GM12878 (cell line): ENCODE measurements around the gene TMEM72.

Experiments used
- DPF2 ChIP-seq: fragments of 450-650 bp; IDR thresholded peaks from 2 replicates; pipeline ENCODE4 v1.6.1; 2017; ENCODE audit warnings: mild to moderate bottlenecking
- EGR1 ChIP-seq, 2 experiments: IDR thresholded peaks; 1 replicate in 1 of 2; 2 replicates in 1 of 2; pipeline ENCODE4 v1.6.1; 2011 to 2012; ENCODE audit warnings: low read depth in 2 of 2, low read length in 2 of 2, borderline replicate concordance in 1 of 2, mild to moderate bottlenecking in 1 of 2, moderate library complexity in 1 of 2
- ELK1 ChIP-seq: IDR thresholded peaks from 2 replicates; pipeline ENCODE4 v1.6.1; 2012; ENCODE audit warnings: low read depth, low read length, improper control_type of control experiment
- MTA3 ChIP-seq: IDR thresholded peaks from 2 replicates; pipeline ENCODE4 v1.6.1; 2012; ENCODE audit warnings: low read length, inconsistent platforms, borderline replicate concordance
- PBX3 ChIP-seq: IDR thresholded peaks from 2 replicates; pipeline ENCODE4 v1.6.1; 2011; ENCODE audit warnings: mild to moderate bottlenecking, low read depth, low read length, moderate library complexity; ENCODE audit not compliant: insufficient replicate concordance
- POLR2A ChIP-seq: IDR thresholded peaks from 2 replicates; pipeline ENCODE4 v1.6.1; 2011; ENCODE audit warnings: low read depth, mild to moderate bottlenecking, low read length
- RAD21 ChIP-seq: IDR thresholded peaks from 2 replicates; pipeline ENCODE4 v1.6.1; 2011; ENCODE audit warnings: mild to moderate bottlenecking, low read depth, low read length, moderate library complexity; ENCODE audit not compliant: insufficient read depth
- SMARCA5 ChIP-seq: fragments of 450-650 bp; IDR thresholded peaks from 2 replicates; pipeline ENCODE4 v1.6.1; 2017; ENCODE audit warnings: mild to moderate bottlenecking
- SREBF1 ChIP-seq: IDR thresholded peaks from 2 replicates; pipeline ENCODE4 v1.6.1; 2012; ENCODE audit warnings: mild to moderate bottlenecking, low read length
- SRF ChIP-seq, 2 experiments: IDR thresholded peaks; 2 replicates each; pipeline ENCODE4 v1.6.1; 2011; ENCODE audit warnings: low read depth in 2 of 2, low read length in 2 of 2, mild to moderate bottlenecking in 1 of 2, moderate library complexity in 1 of 2
- USF2 ChIP-seq: IDR thresholded peaks from 2 replicates; pipeline ENCODE4 v1.6.1; 2011; ENCODE audit warnings: low read depth, low read length, improper control_type of control experiment, borderline replicate concordance
- ZBTB40 ChIP-seq: fragments of 450-650 bp; IDR thresholded peaks from 2 replicates; pipeline ENCODE4 v1.6.1; 2016; ENCODE audit warnings: mild to moderate bottlenecking, moderate library complexity, borderline replicate concordance
- ZNF384 ChIP-seq: IDR thresholded peaks from 2 replicates; pipeline ENCODE4 v1.6.1; 2012; ENCODE audit warnings: low read depth, mild to moderate bottlenecking, low read length, improper control_type of control experiment, borderline replicate concordance
- TF ChIP-seq, protein P1 (sequence below), 3 experiments: IDR thresholded peaks in 2 of 3; conservative IDR thresholded peaks in 1 of 3; 2 replicates each; pipeline ENCODE4 v1.5.1; 2011; ENCODE audit warnings: low read depth in 3 of 3, low read length in 3 of 3, mild to moderate bottlenecking in 3 of 3, control low read depth in 2 of 3, moderate library complexity in 2 of 3, inconsistent platforms in 1 of 3, mixed read lengths in 1 of 3; ENCODE audit not compliant: control insufficient read depth in 2 of 3, insufficient read depth in 1 of 3; ENCODE audit errors: extremely low read depth in 1 of 3

DNA sequence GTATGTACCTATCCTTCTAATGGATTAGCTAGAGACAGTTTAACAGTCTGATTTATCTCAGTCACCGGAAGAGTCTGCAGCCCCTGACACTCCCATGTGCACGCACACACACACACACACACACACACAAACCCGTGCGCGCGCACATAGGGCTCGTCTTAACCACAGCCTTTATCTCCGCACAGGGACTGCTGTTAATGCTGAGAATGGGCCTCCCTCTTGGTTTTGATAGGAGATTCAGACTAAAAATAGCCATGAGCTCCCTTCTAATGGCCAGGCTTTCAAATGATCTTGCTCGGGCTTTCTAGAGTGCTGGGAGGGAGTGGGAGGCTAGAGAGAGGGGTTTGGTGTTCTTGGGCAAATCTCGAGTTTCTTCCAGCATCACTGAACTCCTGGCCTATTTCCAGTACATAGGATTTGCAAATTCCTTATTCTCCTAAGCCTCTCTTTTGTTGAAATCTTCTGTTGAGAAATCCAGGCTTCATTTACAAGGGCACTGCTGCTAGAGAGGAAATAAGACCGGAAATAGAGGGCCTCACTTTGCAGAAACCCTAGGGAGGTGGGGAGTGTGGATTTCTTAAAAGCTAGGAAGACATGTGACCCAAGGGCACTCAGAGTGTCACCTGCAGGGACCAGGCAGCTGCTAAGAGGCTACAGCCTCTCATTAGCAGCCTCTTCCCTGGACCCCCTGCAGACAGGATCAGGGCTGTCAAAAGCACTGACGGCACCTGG lies 2.4 kb downstream of the TMEM72 start:
- TF ChIP-seq EGR1 (IDR thresholded peaks at IDR 0.05; ENCODE audit: borderline replicate concordance in 1 of 2, low read depth in 2 of 2, low read length in 2 of 2) (no peak), SREBF1 (no peak), PBX3 (no peak), RAD21 (no peak), ZBTB40 (no peak), ELK1 (no peak), POLR2A (no peak), SRF (IDR thresholded peaks at IDR 0.05; ENCODE audit: low read depth in 2 of 2, low read length in 2 of 2) (no peak), USF2 (no peak), SMARCA5 (no peak), MTA3 (no peak), DPF2 (no peak), ZNF384 (no peak)
- TF ChIP-seq, protein P1, sequence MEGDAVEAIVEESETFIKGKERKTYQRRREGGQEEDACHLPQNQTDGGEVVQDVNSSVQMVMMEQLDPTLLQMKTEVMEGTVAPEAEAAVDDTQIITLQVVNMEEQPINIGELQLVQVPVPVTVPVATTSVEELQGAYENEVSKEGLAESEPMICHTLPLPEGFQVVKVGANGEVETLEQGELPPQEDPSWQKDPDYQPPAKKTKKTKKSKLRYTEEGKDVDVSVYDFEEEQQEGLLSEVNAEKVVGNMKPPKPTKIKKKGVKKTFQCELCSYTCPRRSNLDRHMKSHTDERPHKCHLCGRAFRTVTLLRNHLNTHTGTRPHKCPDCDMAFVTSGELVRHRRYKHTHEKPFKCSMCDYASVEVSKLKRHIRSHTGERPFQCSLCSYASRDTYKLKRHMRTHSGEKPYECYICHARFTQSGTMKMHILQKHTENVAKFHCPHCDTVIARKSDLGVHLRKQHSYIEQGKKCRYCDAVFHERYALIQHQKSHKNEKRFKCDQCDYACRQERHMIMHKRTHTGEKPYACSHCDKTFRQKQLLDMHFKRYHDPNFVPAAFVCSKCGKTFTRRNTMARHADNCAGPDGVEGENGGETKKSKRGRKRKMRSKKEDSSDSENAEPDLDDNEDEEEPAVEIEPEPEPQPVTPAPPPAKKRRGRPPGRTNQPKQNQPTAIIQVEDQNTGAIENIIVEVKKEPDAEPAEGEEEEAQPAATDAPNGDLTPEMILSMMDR (IDR thresholded peaks at IDR 0.05 in 2 of 3, conservative IDR thresholded peaks at IDR 0.05 in 1 of 3; ENCODE audit: control insufficient read depth in 2 of 3, extremely low read depth in 1 of 3, insufficient read depth in 1 of 3, low read depth in 3 of 3, low read length in 3 of 3), result no peak
